IMR-90 (cell line): Measurements from ENCODE around the gene KCNMA1. TPM values are rescaled to one million over a fixed set of nuclear protein-coding genes. Genes with fewer than 3 reads are reported as not detected.

Experiments
- ATAC-seq: fragments of 200-7000 bp; cut with Tn5 transposase; 2 replicates; pipeline ENCODE4 v1.9.1; 2020; ENCODE audit warnings: low read depth, mild to moderate bottlenecking, moderate library complexity
- BruUV-seq: library from RNA; stranded (reverse); fragments of 400-500 nt; replicated peaks from 2 replicates; lab custom pipeline; 2021; lab: Mats Ljungman, UMichigan
- CTCF ChIA-PET: fragments of 300-600 bp; formaldehyde crosslinking; extraction: SDS; loops from one replicate; lab custom pipeline; 2021; ENCODE audit warnings: antibody characterized with exemption; lab: Yijun Ruan, JAX
- POLR2A ChIA-PET: fragments of 300-600 bp; sonication (Branson Sonifier 250); formaldehyde crosslinking; loops from one replicate; lab custom pipeline; 2022; ENCODE audit warnings: antibody characterized with exemption; ENCODE audit not compliant: unreplicated experiment; lab: Charles Lee
- DNase-seq: peaks from one replicate; pipeline ENCODE4 v3.0.0; 2013
- H2AFZ ChIP-seq: replicated peaks from 2 replicates; pipeline ENCODE3; 2013; ENCODE audit warnings: low read length, mild to moderate bottlenecking; ENCODE audit not compliant: poor library complexity
- H2AK5ac ChIP-seq: 2 replicates; pipeline ENCODE4 v1.6.1; 2013; ENCODE audit warnings: low read depth, low read length, inconsistent platforms
- H2AK9ac ChIP-seq: replicated peaks from 2 replicates; pipeline ENCODE3; 2013; ENCODE audit warnings: mild to moderate bottlenecking, low read depth, low read length, moderate library complexity; ENCODE audit not compliant: poor library complexity
- H2BK120ac ChIP-seq: 2 replicates; pipeline ENCODE4 v1.6.1; 2013; ENCODE audit warnings: low read depth, low read length, inconsistent platforms
- H2BK15ac ChIP-seq: 3 replicates; pipeline ENCODE4 v1.6.1; 2013; ENCODE audit warnings: low read depth, low read length, inconsistent platforms
- H2BK20ac ChIP-seq: 2 replicates; pipeline ENCODE4 v1.6.1; 2013; ENCODE audit warnings: low read depth, mild to moderate bottlenecking, inconsistent platforms, low read length, moderate library complexity
- H2BK5ac ChIP-seq: 2 replicates; pipeline ENCODE4 v1.6.1; 2013; ENCODE audit warnings: mild to moderate bottlenecking, low read depth, low read length, inconsistent platforms; ENCODE audit not compliant: poor library complexity, severe bottlenecking
- H3K14ac ChIP-seq: replicated peaks from 2 replicates; pipeline ENCODE4 v1.6.1; 2013; ENCODE audit warnings: low read depth, low read length, inconsistent platforms
- H3K18ac ChIP-seq: 2 replicates; pipeline ENCODE4 v1.6.1; 2013; ENCODE audit warnings: low read depth, low read length, control low read depth
- H3K23ac ChIP-seq: 2 replicates; pipeline ENCODE4 v1.6.1; 2013; ENCODE audit warnings: low read depth, low read length, inconsistent platforms
- H3K27ac ChIP-seq: 2 replicates; pipeline ENCODE4 v1.5.1; 2013; ENCODE audit warnings: mild to moderate bottlenecking, control low read depth, low read length; ENCODE audit not compliant: insufficient read depth
- H3K27me3 ChIP-seq: 2 replicates; pipeline ENCODE4 v1.6.1; 2013; ENCODE audit warnings: low read length; ENCODE audit not compliant: control insufficient read depth, insufficient read depth
- H3K36me3 ChIP-seq: 2 replicates; pipeline ENCODE4 v1.6.1; 2013; ENCODE audit warnings: low read length, mixed read lengths; ENCODE audit not compliant: control insufficient read depth, insufficient read depth
- H3K4ac ChIP-seq: 2 replicates; pipeline ENCODE4 v1.6.1; 2013; ENCODE audit warnings: low read depth, low read length, inconsistent platforms
- H3K4me1 ChIP-seq: 2 replicates; pipeline ENCODE4 v1.6.1; 2013; ENCODE audit warnings: low read length, mixed read lengths; ENCODE audit not compliant: control insufficient read depth, insufficient read depth
- H3K4me2 ChIP-seq: 2 replicates; pipeline ENCODE4 v1.6.1; 2013; ENCODE audit warnings: low read depth, mild to moderate bottlenecking, control low read depth, low read length, moderate library complexity
- H3K4me3 ChIP-seq: 2 replicates; pipeline ENCODE4 v1.5.1; 2013; ENCODE audit warnings: low read depth, mild to moderate bottlenecking, control low read depth, low read length, moderate library complexity; ENCODE audit not compliant: insufficient read depth
- H3K56ac ChIP-seq: 2 replicates; pipeline ENCODE4 v1.6.1; 2013; ENCODE audit warnings: low read length, inconsistent platforms; ENCODE audit not compliant: insufficient read depth; ENCODE audit errors: extremely low read depth
- H3K79me1 ChIP-seq, 2 experiments: 2 replicates each; pipeline ENCODE4 v1.6.1; 2013; ENCODE audit warnings: low read length in 2 of 2, inconsistent platforms in 1 of 2, low read depth in 1 of 2
- H3K9ac ChIP-seq: 2 replicates; pipeline ENCODE4 v1.6.1; 2013; ENCODE audit warnings: low read depth, low read length, control low read depth
- H3K9me1 ChIP-seq: 2 replicates; pipeline ENCODE4 v1.6.1; 2013; ENCODE audit warnings: low read length, inconsistent platforms; ENCODE audit not compliant: insufficient read depth
- H3K9me3 ChIP-seq: 2 replicates; pipeline ENCODE4 v1.6.1; 2013; ENCODE audit warnings: low read length; ENCODE audit not compliant: control insufficient read depth, insufficient read depth
- H4K20me1 ChIP-seq: 2 replicates; pipeline ENCODE4 v1.6.1; 2013; ENCODE audit warnings: low read length, inconsistent platforms; ENCODE audit not compliant: insufficient read depth
- H4K5ac ChIP-seq: 2 replicates; pipeline ENCODE4 v1.6.1; 2013; ENCODE audit warnings: mild to moderate bottlenecking, low read depth, low read length, control low read depth
- H4K8ac ChIP-seq, 2 experiments: 2 replicates each; pipeline ENCODE4 v1.6.1; 2013; ENCODE audit warnings: low read depth in 2 of 2, low read length in 2 of 2, control low read depth in 1 of 2, inconsistent platforms in 1 of 2
- H4K91ac ChIP-seq: 2 replicates; pipeline ENCODE4 v1.6.1; 2013; ENCODE audit warnings: low read depth, low read length, inconsistent platforms; ENCODE audit not compliant: insufficient read depth
- BHLHE40 ChIP-seq: fragments of 150-350 bp; IDR thresholded peaks from 2 replicates; pipeline ENCODE4 v1.6.1; 2016; ENCODE audit warnings: mild to moderate bottlenecking, low read depth, low read length
- CEBPB ChIP-seq: IDR thresholded peaks from 2 replicates; pipeline ENCODE4 v1.6.1; 2012; ENCODE audit warnings: low read depth, low read length, improper control_type of control experiment
- CHD1 ChIP-seq: IDR thresholded peaks from 2 replicates; pipeline ENCODE4 v1.6.1; 2012; ENCODE audit warnings: low read depth, low read length, improper control_type of control experiment
- CTCF ChIP-seq: conservative IDR thresholded peaks from 2 replicates; pipeline ENCODE4 v1.5.1; 2012; ENCODE audit warnings: mild to moderate bottlenecking, low read depth, low read length, improper control_type of control experiment
- ELK1 ChIP-seq: fragments of 150-350 bp; IDR thresholded peaks from 2 replicates; pipeline ENCODE4 v1.6.1; 2016; ENCODE audit warnings: low read depth, mild to moderate bottlenecking, low read length, moderate library complexity, borderline replicate concordance
- FOS ChIP-seq: fragments of 150-350 bp; IDR thresholded peaks from 2 replicates; pipeline ENCODE4 v1.6.1; 2016; ENCODE audit warnings: low read depth, low read length
- MAFK ChIP-seq: IDR thresholded peaks from 2 replicates; pipeline ENCODE4 v1.6.1; 2012; ENCODE audit warnings: low read depth, low read length, improper control_type of control experiment
- MAZ ChIP-seq: IDR thresholded peaks from 2 replicates; pipeline ENCODE4 v1.6.1; 2012; ENCODE audit warnings: low read depth, mild to moderate bottlenecking, low read length, improper control_type of control experiment, moderate library complexity, borderline replicate concordance
- MXI1 ChIP-seq: IDR thresholded peaks from 2 replicates; pipeline ENCODE4 v1.6.1; 2012; ENCODE audit warnings: low read depth, mild to moderate bottlenecking, low read length, moderate library complexity, borderline replicate concordance
- NFE2L2 ChIP-seq: fragments of 150-350 bp; IDR thresholded peaks from 2 replicates; pipeline ENCODE4 v1.6.1; 2016; ENCODE audit warnings: low read depth, mild to moderate bottlenecking, low read length
- POLR2A ChIP-seq: IDR thresholded peaks from 2 replicates; pipeline ENCODE4 v1.6.1; 2012; ENCODE audit warnings: mild to moderate bottlenecking, low read depth, low read length
- RAD21 ChIP-seq: IDR thresholded peaks from 2 replicates; pipeline ENCODE4 v1.6.1; 2012; ENCODE audit warnings: low read length, improper control_type of control experiment
- RCOR1 ChIP-seq: IDR thresholded peaks from 2 replicates; pipeline ENCODE4 v1.6.1; 2012; ENCODE audit warnings: mild to moderate bottlenecking, low read length, improper control_type of control experiment; ENCODE audit not compliant: insufficient replicate concordance
- RFX5 ChIP-seq: IDR thresholded peaks from 2 replicates; pipeline ENCODE4 v1.8.0; 2012; ENCODE audit warnings: low read depth, mild to moderate bottlenecking, low read length, moderate library complexity
- SMC3 ChIP-seq: fragments of 150-350 bp; IDR thresholded peaks from 2 replicates; pipeline ENCODE4 v1.6.1; 2016; ENCODE audit warnings: low read depth, mild to moderate bottlenecking, antibody characterized with exemption, low read length, moderate library complexity
- USF2 ChIP-seq: fragments of 150-350 bp; IDR thresholded peaks from 2 replicates; pipeline ENCODE4 v1.6.1; 2017; ENCODE audit warnings: mild to moderate bottlenecking, antibody characterized with exemption, low read length, low read depth
- WGBS, 2 experiments: methylation state at CpG; one replicate each; pipeline versions ENCODE4 v1.1.5 to v1.1.7; 2013; ENCODE audit warnings: missing lambda C conversion rate in 2 of 2; ENCODE audit not compliant: insufficient read length in 1 of 2; ENCODE audit errors: extremely low coverage in 2 of 2; 5-methylcytosine and 5-hydroxymethylcytosine counted together
- dilution Hi-C: fragments of 300-500 bp; cut with HindIII; formaldehyde crosslinking; loops from one replicate; pipeline ENCODE4 v1.14.3; 2018; ENCODE audit warnings: low sequenced_read_pairs; ENCODE audit not compliant: unreplicated experiment
- in situ Hi-C: fragments of 300-500 bp; cut with MboI; formaldehyde crosslinking; loops from 3 replicates; pipeline ENCODE4 v1.14.3; 2019; ENCODE audit warnings: low sequenced_read_pairs, inconsistent platforms, mixed read lengths
- intact Hi-C: fragments of 100-400 bp; cut with micrococcal nuclease; formaldehyde crosslinking; loops from 2 replicates; pipeline ENCODE4 v1.10.0; 2022
- polyA plus RNA-seq, 3 experiments: library from polyadenylated mRNA; depleted of rRNA; stranded (reverse); fragments of >200 nt; gene quantifications; 2 replicates each; pipeline ENCODE4 v1.2.3, GENCODE V29; 2012; ENCODE audit warnings: low replicate concordance in 1 of 3
- total RNA-seq: library from RNA; depleted of rRNA; stranded (reverse); fragments of >200 nt; gene quantifications from 2 replicates; pipeline ENCODE4 v1.2.3, GENCODE V29; 2012

The KCNMA1 gene
- total and polyA plus RNA-seq, 2 of the 4 experiments (the other 2 are of a cell fraction), result 25.6 to 29.6 TPM

- H2BK15ac ChIP-seq, result 0 out of 3 replicates have a peak overlapping the region, but pooled peaks have one; percentile 7
- no peak overlapping the region for H4K91ac ChIP-seq
- H2AK9ac ChIP-seq, result no peak overlapping the region
- H2AK5ac ChIP-seq, result no peak overlapping the region
- POLR2A ChIA-PET, result no interaction called here
- H3K23ac ChIP-seq, result no peak overlapping the region
- no peaks in the 10 kb centered on the region for H3K27me3 ChIP-seq
- 0 out of 2 replicates have a peak overlapping the region, but pooled peaks have one; percentile 4 for H3K4ac ChIP-seq
- no peak overlapping the region for H2BK20ac ChIP-seq
- no peaks in the 10 kb centered on the region for H3K79me1 ChIP-seq
- no peak overlapping the region for H2AFZ ChIP-seq
- H4K8ac ChIP-seq, result peak overlapping the region in 1 of 2 experiments; percentile 2; a peak in 1 of 4 replicates
- no peaks in the 10 kb centered on the region for H3K36me3 ChIP-seq
- H3K4me1 ChIP-seq, result peaks cover 21% of the 10 kb centered on the region
- H3K27ac ChIP-seq, result no peak overlapping the region
- 0 out of 2 replicates have a peak overlapping the region, but pooled peaks have one; percentile 7 for H2BK120ac ChIP-seq
- no peaks in the 10 kb centered on the region for H4K20me1 ChIP-seq
- TF ChIP-seq MAZ (no peak), ELK1 (no peak), MAFK (peak; percentile 88), CEBPB (no peak), RFX5 (no peak), POLR2A (no peak), BHLHE40 (no peak), RCOR1 (no peak), FOS (peak; percentile 40; the same call in 1 of the 2 replicates), MXI1 (no peak), CTCF (no peak), SMC3 (no peak), USF2 (no peak), NFE2L2 (peak; percentile 65), RAD21 (no peak), CHD1 (no peak)
- CTCF ChIA-PET, result interaction anchor here (1.0 to 1.3 kb wide), 2 partner anchors 8 to 10 kb away, joined by 3 read pairs; no protein-coding TSS in a partner anchor
- no peak overlapping the region for H4K5ac ChIP-seq
- H2BK5ac ChIP-seq, result no peak overlapping the region
- no peaks in the 10 kb centered on the region for H3K9me3 ChIP-seq
- dilution Hi-C loops, result no loop called here
- no peak overlapping the region for H3K56ac ChIP-seq
- in situ Hi-C loops, result no loop called here
- H3K4me2 ChIP-seq, result no peak overlapping the region
- DNase-seq (peak; percentile 76), ATAC-seq (peak; percentile 39; the same call in 1 of the 2 replicates)
- no peak overlapping the region for H3K18ac ChIP-seq
- intact Hi-C loops, result no loop called here
- WGBS, 2 experiments, result no CpG with 5 or more reads among the region's 5 CpGs
- H3K14ac ChIP-seq, result no peak overlapping the region
- H3K9me1 ChIP-seq, result peaks cover 13% of the 10 kb centered on the region
- no peak overlapping the region for H3K9ac ChIP-seq
- no TSS peak for BruUV-seq
- no peak overlapping the region for H3K4me3 ChIP-seq
Observed at GRCh38 chr10:77297393-77297739, 340.2 kb downstream of the KCNMA1 start.
